GM12874 (cell line): Measurements from ENCODE around the gene DIAPH3.

Experiments used
- CTCF ChIP-seq: IDR thresholded peaks from 2 replicates; pipeline ENCODE4 v1.5.1; 2011; ENCODE audit warnings: low read depth, mild to moderate bottlenecking, control low read depth, low read length, moderate library complexity; ENCODE audit not compliant: insufficient read depth

The DIAPH3 gene

GRCh38 chr13:60016229-60016628, 147.5 kb downstream of the DIAPH3 start:
- TF ChIP-seq CTCF: no peak

- TF ChIP-seq CTCF: no peak
These were observed 150.6 kb downstream of the DIAPH3 start for GRCh38 chr13:60013166-60013565.

- no peak for TF ChIP-seq CTCF
These were observed 151.2 kb downstream of the DIAPH3 start for GRCh38 chr13:60012488-60012887.

- TF ChIP-seq CTCF: no peak
These were observed 154.2 kb downstream of the DIAPH3 start for GRCh38 chr13:60009300-60010253.

- no peak for TF ChIP-seq CTCF
These were observed 161.8 kb downstream of the DIAPH3 start for GRCh38 chr13:60001889-60002288.

GRCh38 chr13:60000976-60001375, 162.8 kb downstream of the DIAPH3 start:
- no peak for TF ChIP-seq CTCF

GRCh38 chr13:60000081-60000480, 163.6 kb downstream of the DIAPH3 start:
- no peak for TF ChIP-seq CTCF
